ENCODE measurements around the gene CLMP.
"Not testable (repeated sequence)": the region's sequence is repeated elsewhere in the genome, so short reads cannot be mapped to it uniquely, and the experiment has no call there.

The CLMP gene

DNA sequence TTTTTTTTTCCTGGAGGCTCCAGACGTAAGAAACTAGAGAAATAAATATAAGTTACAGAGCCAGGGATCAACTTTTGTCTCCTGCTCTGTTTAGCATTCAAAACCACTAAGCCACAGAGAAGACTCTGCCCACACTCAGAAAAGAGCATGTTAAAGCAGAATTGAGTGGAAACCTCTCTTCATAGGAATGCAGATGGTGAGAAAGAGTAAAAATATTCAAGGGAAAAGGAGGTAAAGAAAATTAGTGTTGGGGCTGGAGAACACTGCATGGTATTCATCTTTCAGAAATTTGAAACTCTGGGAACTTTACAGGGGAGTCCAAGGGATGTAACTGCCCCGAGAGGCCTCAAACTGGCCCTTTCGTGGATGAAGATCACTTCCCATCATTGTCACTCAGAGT lies 65.1 kb downstream of the CLMP start:
- DNase-seq, result no peak

- no peak for DNase-seq
Observed at GRCh38 chr11:123125169-123125568, 69.9 kb downstream of the CLMP start.

DNA sequence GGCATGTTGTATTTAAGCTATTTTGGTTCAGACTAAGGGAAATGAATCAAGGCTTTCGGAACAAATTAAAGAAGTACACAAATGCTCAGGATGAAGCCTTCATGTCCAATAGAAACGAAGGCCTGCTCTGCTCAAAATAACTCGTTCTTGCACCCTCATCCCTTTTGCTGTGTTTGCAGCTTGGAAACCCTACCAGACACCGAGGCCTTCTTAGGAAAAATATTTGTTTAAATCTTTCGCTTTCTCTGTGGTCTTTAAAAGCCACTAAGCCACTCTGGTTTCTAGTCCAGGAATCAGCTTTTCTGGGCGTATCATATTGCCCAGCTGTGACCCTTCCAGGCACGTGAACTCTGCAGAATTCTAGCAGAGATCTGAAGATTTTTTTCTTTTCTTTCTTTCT lies 72.2 kb downstream of the CLMP start:
- DNase-seq, result no peak

- no peak for DNase-seq
Observed at GRCh38 chr11:123122341-123122740, 72.7 kb downstream of the CLMP start.

DNA sequence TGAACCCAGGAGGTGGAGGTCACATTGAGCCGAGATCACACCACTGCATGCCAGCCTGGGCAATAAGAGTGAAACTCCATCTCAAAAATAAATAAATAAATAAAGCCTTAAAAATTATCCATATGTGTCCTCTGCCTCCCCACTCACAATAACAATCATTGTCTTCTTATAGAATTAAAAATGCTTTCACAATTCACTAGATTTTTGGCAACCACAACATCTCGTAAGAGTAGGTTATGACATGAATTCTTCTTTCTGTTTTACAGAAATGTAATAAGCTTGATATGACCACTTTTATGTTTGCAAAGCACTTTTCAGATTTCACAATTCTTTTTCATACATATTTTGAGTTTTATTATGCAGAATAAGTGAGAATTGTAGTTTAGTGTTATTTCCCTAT lies 78.6 kb downstream of the CLMP start:
- no peak for DNase-seq

- DNase-seq, result no peak
Observed at GRCh38 chr11:123111465-123111864, 83.6 kb downstream of the CLMP start.

DNA sequence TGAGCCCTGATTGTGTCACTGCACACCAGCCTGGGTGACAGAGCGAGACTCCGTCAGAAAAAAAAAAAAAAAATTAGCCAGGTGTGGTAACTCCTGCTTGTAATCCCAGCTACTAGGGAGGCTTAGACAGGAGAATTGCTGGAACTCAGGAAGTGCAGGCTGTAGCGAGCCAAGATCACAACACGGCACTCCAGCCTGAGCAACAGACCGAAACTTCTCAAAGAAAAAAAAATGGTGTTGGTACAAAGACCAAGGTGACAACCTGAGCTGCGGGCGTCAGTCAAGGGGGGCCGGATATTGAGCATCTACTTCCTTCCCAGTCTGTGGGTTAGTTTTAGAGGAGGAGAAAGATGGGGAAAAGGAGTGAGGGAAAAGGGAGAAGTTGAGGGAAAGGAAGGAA lies 84.7 kb downstream of the CLMP start:
- DNase-seq, result no peak

DNA sequence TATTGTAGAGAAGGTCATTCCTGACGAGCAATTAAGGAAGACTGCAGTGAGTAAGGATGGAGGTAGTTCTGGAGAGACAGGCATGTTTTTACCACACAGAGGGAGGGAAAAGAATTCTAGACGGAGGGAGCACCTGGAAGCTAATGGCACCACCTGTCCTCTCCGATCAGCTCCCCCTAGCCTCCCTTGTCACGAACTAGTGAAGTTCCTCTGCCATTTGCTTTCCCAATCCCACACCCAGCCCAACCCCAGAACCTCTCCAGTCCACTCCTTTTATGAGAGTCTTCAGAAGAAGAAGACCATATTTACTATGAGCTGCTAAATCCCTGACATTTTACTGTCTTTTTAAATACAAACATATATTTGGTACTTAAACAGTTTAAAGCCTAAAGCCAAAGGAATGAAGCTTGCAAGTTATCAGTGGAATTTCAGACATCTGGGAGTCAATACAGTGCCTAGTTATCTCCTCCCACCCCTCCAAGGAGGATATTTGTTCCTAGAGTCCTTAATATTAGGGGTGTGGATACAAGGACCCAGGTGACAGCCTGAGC lies 87.0 kb downstream of the CLMP start:
- no peak for DNase-seq

DNA sequence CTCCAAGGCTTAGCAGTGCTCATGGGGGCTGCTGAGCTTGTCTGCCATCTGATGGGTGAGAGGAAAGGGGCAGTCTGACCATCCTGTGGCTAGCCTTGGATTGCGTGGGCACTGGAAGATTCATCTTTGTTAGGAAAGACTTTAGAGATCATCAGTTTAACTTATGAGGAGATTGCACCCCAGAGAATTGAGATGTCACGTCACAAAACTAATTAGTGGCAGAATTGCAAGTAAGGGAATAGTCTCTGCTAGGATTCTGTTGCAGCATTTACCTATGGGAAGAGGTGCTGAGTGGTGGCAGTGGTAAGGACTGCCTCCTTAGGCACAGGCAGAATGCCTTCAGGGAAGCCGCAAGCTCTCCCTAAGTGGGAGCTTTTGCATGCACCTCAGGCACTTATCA lies 90.4 kb downstream of the CLMP start:
- DNase-seq, result no peak

- DNase-seq, result peak; percentile 85
Observed at GRCh38 chr11:123103326-123103980, 91.6 kb downstream of the CLMP start.

- DNase-seq, result peak; percentile 47
Observed at GRCh38 chr11:123100379-123101085, 94.5 kb downstream of the CLMP start.

DNA sequence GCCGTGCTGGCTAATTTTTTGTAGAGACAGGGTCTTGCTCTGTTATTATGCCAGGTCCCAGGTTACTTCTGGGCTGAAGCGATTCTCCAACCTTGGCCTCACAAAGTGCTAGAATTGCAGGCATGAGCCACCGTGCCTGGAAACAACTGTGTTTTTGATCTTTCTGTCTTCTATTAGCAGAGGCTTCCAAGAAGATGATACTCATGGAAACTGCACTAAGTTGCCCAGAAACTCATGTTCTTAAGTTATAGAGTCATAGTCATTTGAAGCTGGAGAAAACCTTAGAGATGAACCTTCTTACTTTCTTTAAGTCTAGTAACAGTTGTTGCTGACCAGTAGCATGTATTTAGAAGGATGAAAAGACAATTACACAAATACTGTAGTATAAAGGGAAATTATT lies 96.1 kb downstream of the CLMP start:
- DNase-seq, result no peak

DNA sequence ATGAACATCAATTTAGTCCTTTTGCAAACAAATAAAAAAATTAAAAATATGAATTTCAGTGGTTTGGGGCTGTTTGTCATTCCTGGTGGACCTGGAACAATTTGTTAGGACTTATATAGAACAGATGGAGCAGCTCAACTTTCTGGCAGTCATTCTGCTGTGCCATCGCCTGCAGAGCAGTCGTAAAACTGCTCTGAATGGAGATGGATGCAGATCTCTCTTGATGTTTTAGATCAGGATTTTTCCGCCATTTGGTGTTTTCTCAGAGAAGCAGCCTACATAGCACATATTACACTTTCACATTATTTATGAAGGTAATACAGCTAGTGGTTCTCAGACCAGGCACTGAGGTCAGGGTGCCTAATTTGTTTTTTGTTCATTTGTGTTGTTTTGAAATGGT lies 101.3 kb downstream of the CLMP start:
- no peak for DNase-seq

GRCh38 chr11:123091506-123091905 lies 103.5 kb downstream of the CLMP start:
- DNase-seq, result no peak

DNA sequence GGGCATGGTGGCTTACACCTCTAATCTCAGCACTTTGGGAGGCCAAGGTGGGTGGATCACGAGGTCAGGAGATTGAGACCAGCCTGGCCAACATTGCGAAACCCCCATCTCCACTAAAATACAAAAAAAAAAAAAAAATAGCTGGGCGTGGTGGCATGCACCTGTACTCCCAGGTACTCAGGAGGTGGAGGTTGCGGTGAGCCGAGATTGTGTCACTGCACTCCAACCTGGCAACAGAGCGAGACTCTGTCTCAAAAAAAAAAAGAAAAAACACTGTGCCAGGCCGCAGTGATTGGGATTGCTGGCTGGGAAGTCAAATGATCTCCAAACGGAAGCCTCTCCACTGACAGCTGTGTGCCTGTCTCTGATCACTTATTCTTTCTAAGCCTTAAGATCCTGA lies 104.9 kb downstream of the CLMP start:
- not testable (repeated sequence) for DNase-seq

DNA sequence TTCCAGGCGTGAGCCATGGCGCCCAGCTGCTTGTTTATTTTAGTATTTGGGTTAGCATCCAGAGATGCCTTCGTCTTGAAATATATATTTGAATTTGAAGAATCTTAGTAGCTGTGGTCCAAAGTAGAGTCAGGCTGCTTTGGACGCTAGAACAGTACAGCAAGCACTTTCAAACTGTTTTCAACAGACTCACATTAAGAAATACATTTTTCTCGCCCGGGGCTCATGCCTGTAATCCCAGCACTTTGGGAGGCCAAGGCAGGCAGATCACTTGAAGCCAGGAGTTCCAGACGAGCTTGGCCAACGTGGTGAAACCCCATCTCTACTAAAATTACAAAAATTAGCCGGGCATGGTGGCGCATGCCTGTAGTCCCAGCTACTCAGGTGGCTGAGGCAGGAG lies 106.2 kb downstream of the CLMP start:
- not testable (repeated sequence) for DNase-seq

- not testable (repeated sequence) for DNase-seq
Observed at GRCh38 chr11:123087657-123088056, 107.4 kb downstream of the CLMP start.

GRCh38 chr11:123086305-123086704 lies 108.7 kb downstream of the CLMP start:
- DNase-seq, result peak; percentile 40

GRCh38 chr11:123085497-123085896 lies 109.6 kb downstream of the CLMP start:
- DNase-seq, result no peak

DNA sequence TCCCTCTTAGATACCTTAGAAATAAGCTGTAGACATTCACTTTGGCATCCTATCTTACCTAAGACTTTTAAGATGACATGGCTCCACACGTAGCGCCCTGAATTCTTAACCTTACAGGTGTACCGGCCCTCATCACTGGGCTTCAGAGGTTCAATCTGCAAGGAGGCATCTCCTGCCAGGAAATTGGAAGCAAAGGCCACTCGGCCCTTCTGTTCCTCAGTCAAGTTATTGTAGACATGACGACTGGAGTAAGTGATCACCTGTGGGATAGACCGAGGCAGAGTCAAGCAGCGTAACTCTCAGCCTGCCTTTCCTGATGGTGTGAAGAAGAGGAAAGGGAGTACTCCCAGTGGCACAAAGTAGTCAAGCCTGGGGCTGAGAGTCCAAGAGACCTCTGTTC lies 110.6 kb downstream of the CLMP start:
- no peak for DNase-seq

- DNase-seq, result peak; percentile 85
Observed at GRCh38 chr11:123083623-123084029, 111.4 kb downstream of the CLMP start.

DNA sequence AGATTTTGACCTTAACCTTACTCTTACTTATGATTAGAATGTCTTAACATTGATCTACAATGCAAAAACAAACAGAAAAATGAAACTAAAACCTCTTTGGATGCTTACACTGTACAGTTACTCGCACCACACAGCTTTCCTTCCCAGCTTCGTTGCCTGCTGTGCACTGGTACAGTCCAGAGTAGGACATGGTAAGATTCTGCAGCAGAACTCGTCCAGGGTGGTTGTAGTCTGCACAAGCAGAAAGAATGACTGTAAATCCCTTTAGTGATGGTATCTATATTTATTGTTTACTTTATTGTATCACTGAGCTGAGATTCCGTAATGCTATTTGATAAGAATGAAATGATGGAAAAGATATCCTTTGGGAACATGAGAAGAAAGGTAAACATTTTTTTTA lies 112.1 kb downstream of the CLMP start:
- DNase-seq, result no peak

GRCh38 chr11:123080015-123080414 lies 115.0 kb downstream of the CLMP start:
- no peak for DNase-seq

DNA sequence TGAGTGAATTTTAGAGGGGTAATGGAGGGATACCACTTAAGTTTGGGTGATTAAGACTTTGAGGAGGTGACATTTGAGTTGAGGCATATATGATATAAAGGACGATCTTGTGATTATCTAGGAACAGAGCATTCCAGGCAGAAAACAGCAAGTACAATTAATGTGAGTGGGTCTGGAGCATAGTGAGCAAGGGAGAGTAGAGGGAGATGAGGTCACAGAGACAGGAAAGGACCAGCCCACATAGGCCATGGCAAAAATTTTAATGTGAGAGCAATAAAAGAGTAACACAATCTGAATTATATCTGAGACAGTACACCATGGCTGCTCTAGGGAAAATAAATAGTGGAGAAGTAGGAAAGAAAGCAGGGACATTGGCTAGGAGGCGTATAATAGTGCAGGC lies 118.6 kb downstream of the CLMP start:
- DNase-seq, result no peak

Measured in right hindlimb (tissue), 1 donor.